Measurements from ENCODE around the gene SLC43A1.
"Not testable (repeated sequence)": the region's sequence is repeated elsewhere in the genome, so short reads cannot be mapped to it uniquely, and the experiment has no call there.

SLC43A1 gene

DNA sequence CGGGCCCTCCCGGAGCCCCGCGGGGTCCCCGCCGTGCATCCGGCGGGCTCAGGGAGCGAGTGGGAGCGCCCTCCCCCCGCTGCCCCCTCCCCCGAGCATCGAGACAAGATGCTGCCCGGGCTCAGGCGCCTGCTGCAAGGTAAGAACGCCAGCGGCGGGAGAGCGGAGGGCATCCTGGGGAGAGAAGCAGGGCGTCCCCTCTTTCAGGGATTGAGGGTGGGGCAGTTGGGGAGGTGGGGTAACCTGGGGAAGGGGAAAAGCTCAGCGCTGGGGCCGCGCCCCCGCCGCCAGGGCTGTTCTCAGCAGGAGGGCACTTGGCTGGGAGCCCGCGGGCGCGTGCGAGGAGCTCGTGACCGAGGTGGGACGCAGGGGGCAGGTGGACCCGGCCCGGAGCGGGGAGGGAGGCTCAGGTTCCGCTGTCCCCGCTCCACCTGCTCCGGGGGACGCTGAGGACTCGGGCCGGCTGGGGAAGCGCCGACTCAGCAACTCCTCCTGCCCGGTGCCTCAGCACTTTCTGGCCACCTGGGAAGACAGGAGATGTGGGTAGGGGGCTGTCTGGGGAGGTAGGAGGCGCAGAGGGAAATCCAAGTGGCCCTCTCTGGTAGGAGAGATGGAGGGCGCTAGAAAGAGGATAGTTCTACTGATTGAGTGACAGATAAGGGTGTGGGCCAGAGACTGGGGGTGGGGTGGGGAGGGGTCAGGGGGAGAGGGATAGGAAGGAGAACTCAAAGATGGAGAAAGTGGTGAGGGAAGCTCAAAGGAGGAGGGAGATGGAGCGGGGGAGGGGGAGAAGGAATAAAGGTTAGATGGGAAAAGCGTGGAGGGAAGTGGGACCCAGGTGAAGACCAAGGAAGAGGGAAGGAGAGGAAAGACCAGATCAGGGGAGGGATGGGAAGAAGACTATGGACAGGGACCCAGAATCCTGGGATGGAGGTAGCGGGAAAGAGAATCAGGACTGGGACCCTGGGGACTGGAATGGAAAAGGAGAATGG is 54.4 kb downstream of the SLC43A1 start:
- FAIRE-seq = no peak

GRCh38 chr11:57460022-57460757 is 55.3 kb downstream of the SLC43A1 start, which contains the start of gene RTN4RL2:
RTN4RL2 (plus strand) TSS chr11:57460528; CDS start chr11:57460866, 338 bp downstream.
- FAIRE-seq = no peak

GRCh38 chr11:57459164-57460021 is 56.1 kb downstream of the SLC43A1 start:
- FAIRE-seq = no peak

- no peak for FAIRE-seq
These were observed 56.9 kb downstream of the SLC43A1 start for GRCh38 chr11:57458410-57459163.

- FAIRE-seq = no peak
These were observed 57.5 kb downstream of the SLC43A1 start for GRCh38 chr11:57458060-57458409.

- FAIRE-seq = no peak
These were observed 57.9 kb downstream of the SLC43A1 start for GRCh38 chr11:57457643-57458023.

DNA sequence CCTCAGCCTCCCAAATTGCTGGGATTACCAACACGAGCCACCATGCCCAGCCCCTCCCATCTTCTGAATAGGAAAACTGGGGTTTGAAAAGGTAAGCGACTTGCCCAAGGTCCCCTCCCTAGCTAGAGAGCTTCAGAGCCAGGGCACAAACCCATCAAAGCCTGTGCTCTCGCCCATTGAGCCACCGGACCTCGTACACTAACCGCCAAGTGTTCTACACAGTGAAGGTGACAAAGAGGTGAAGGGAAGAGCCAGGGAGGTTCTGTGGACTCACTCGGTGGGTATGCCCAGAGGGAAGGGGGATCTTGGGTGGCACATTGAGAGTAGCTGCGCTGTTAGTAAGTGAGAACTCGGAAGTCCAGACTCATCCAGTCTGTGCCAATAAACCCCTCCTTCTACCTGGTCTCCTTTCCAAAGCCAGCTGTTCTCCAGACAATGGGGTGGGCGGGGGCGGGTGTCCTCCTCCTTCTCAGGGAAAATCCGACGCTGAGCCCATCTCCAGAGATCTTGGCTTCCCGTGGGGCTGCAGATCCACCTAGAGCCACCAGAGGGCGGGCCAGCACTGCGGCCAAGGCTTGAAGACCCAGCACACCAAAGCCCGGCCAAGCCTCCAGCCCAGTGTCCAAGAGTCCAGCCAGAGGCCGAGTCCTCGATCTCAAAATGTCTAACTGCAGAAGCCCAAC is 58.4 kb downstream of the SLC43A1 start:
- FAIRE-seq = no peak

GRCh38 chr11:57453543-57454177 is 61.8 kb downstream of the SLC43A1 start:
- no peak for FAIRE-seq

GRCh38 chr11:57446055-57446454 is 69.4 kb downstream of the SLC43A1 start:
- no peak for FAIRE-seq

DNA sequence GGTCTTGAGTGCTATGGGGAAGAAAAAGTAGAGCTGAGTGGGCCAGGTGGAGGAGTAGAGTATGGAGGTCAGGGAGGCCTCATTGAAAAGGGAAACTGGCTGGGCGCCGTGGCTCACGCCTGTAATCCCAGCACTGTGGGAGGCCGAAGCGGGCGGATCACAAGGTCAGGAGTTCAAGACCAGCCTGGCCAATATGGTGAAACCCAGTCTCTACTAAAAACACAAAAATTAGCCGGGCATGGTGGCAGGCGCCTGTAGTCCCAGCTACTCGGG is 70.4 kb downstream of the SLC43A1 start:
- not testable (repeated sequence) for FAIRE-seq

DNA sequence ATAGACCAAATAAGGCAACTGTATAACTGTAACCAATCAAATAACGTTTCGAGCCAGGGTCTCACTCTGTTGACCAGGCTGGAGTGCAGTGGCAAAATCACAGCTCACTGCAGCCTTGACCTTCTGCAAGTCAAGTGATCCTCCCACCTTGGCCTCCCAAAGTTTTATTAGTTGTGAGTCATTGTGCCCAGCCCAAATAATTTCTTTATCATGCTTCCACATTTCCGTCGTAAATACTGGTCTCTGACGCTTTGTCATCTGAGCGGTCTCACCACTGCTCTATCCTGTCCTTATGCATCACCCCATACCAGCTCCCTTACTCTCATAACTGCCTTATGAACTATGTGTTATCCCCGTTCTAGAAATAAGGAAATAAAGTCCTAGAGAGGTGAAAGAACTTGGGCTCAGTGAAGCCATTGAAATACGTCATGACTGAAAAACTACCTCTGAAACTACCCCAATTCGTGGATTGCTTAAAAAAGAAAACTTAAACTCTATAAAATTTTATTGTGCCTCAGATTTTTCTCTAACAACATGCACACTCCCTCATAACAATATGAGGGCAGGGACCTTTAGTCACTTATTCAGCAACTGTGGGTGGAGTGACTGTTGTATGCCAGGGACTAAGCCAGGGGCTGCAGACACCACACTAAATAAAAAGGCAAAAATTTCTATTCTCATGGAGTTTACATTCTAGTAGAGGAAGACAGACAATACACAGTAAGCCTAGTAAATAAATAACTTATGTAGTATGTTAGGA is 71.0 kb downstream of the SLC43A1 start:
- no peak for FAIRE-seq

GRCh38 chr11:57440744-57441414 is 74.6 kb downstream of the SLC43A1 start:
- no peak for FAIRE-seq

GRCh38 chr11:57439786-57440185 is 75.7 kb downstream of the SLC43A1 start:
- FAIRE-seq = no peak

- FAIRE-seq = no peak
These were observed 76.9 kb downstream of the SLC43A1 start for GRCh38 chr11:57438345-57439285.

DNA sequence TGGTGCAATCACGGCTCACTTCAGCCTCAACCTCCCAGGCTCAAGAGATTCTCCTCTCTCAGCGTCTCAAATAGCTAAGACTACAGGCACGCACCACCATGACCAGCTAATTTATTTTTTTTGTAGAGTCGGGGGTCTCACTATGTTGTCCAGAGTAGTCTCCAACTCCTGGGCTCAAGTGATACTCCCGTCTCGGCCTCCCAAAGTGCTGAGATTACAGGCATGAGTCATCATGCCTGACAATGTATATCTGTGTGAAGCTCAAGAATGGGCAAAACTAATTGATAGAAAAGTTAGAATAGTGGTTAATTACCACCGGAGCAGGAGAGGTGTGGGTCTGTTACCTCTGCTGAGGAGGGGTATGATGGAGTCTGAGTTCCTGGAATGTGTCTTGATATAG is 79.5 kb downstream of the SLC43A1 start:
- no peak for FAIRE-seq

GRCh38 chr11:57434640-57435546 is 80.6 kb downstream of the SLC43A1 start:
- no peak for FAIRE-seq
